ENCODE measurements around the gene SFPQ. TPM values are rescaled to one million over a fixed set of nuclear protein-coding genes. Genes with fewer than 3 reads are reported as not detected.

The SFPQ gene
- total RNA-seq, 1 experiment from 2014 or later: 573 TPM

GRCh38 chr1:35181790-35182455 lies 11.0 kb downstream of the SFPQ start:
- no peak overlapping the region for H2AK5ac ChIP-seq (ENCODE audit: insufficient read length, low read length)
- H4K5ac ChIP-seq (ENCODE audit: insufficient read length, low read depth, low read length): no peak overlapping the region
- Mint-ChIP-seq H3K27ac (peak overlapping the region in 1 of 3 experiments; percentile 84; a peak in 1 of 7 replicates), H3K4me1 (peaks cover 42 to 46% of the 10 kb centered on the region in 2 experiments), H3K27me3 (ENCODE audit: low read depth) (no peaks in the 10 kb centered on the region; the same call in 1 of the 2 replicates), H3K9me3 (no peaks in the 10 kb centered on the region), H3K4me3 (no peak overlapping the region), H3K36me3 (ENCODE audit: insufficient read depth in 1 of 3, low read depth in 3 of 3) (peaks cover 80 to 100% (median 98%) of the 10 kb centered on the region in 3 experiments; a peak in 6 of 7 replicates)
- no peaks in the 10 kb centered on the region for H4K20me1 ChIP-seq (ENCODE audit: control insufficient read depth, insufficient read depth, insufficient read length)
- no peak overlapping the region for H2BK15ac ChIP-seq (ENCODE audit: low read depth, low read length)
- H3K27me3 ChIP-seq (ENCODE audit: insufficient read depth, low read length): no peaks in the 10 kb centered on the region
- no CpG with 5 or more reads among the region's 4 CpGs for WGBS (ENCODE audit: extremely low coverage, insufficient read length, low lambda C conversion rate)
- no peaks in the 10 kb centered on the region for H3K4me1 ChIP-seq (ENCODE audit: insufficient read depth, low read length)
- no peak overlapping the region for H2BK20ac ChIP-seq (ENCODE audit: low read depth, low read length, poor library complexity, severe bottlenecking)
- no peak overlapping the region for H3K23ac ChIP-seq (ENCODE audit: insufficient read length, low read depth, low read length)
- no peak overlapping the region for H3K56ac ChIP-seq (ENCODE audit: insufficient read length, low read depth, low read length)
- no peak overlapping the region for H3K27ac ChIP-seq (ENCODE audit: insufficient read length, low read depth, low read length)
- H2AFZ ChIP-seq (ENCODE audit: low read length): no peak overlapping the region
- no peak overlapping the region for H3T11ph ChIP-seq (ENCODE audit: low read length)
- H2BK12ac ChIP-seq (ENCODE audit: insufficient read length, low read depth, low read length): no peak overlapping the region
- no peak for TF ChIP-seq CTCF (conservative IDR thresholded peaks at IDR 0.05)
- no peak for DNase-seq
- no peak overlapping the region for H3K4ac ChIP-seq (ENCODE audit: low read depth, low read length)
- H3K23me2 ChIP-seq (ENCODE audit: insufficient read length, low read depth, low read length, poor library complexity, severe bottlenecking): no peaks in the 10 kb centered on the region
- H4K91ac ChIP-seq (ENCODE audit: insufficient read length, low read depth, low read length): no peak overlapping the region
- H4K8ac ChIP-seq (replicated peaks; ENCODE audit: insufficient read length, low read depth, low read length): no peak overlapping the region
- H2BK120ac ChIP-seq (ENCODE audit: low read depth, low read length, poor library complexity, severe bottlenecking): no peak overlapping the region
- no peak overlapping the region for H2BK5ac ChIP-seq (ENCODE audit: insufficient read length, low read length)
- H3K4me2 ChIP-seq (ENCODE audit: insufficient read depth, insufficient read length, low read length): no peak overlapping the region
- H3K18ac ChIP-seq (ENCODE audit: insufficient read length, low read depth, low read length): no peak overlapping the region
- H3K9me3 ChIP-seq (ENCODE audit: control insufficient read depth, low read depth, low read length): no peaks in the 10 kb centered on the region
- H3K9ac ChIP-seq (ENCODE audit: extremely low read depth, insufficient read length, low read length): no peak overlapping the region
- H3K14ac ChIP-seq (ENCODE audit: insufficient read depth, low read length): no peak overlapping the region
- no peaks in the 10 kb centered on the region for H3K79me1 ChIP-seq (ENCODE audit: insufficient read depth, low read depth, low read length, poor library complexity, severe bottlenecking)
- H3K79me2 ChIP-seq (ENCODE audit: insufficient read depth, low read length): peaks cover 10% of the 10 kb centered on the region

Measured in H9 (cell line).